Stimulated activated CD8-positive, alpha-beta memory T cell treated with anti-CD3 and anti-CD28 coated beads, Interleukin-12 subunit alpha, Interleukin-12 subunit beta, amount 100 ng/mL, for 4 hours (primary cell): ENCODE data around the gene PKP2.
"Not testable (repeated sequence)": the region's sequence is repeated elsewhere in the genome, so short reads cannot be mapped to it uniquely, and the experiment has no call there.

Experiments used
- DNase-seq: peaks from one replicate; pipeline ENCODE4 v3.0.0-alpha.2; 2020; ENCODE audit warnings: low read depth

Gene PKP2

DNA sequence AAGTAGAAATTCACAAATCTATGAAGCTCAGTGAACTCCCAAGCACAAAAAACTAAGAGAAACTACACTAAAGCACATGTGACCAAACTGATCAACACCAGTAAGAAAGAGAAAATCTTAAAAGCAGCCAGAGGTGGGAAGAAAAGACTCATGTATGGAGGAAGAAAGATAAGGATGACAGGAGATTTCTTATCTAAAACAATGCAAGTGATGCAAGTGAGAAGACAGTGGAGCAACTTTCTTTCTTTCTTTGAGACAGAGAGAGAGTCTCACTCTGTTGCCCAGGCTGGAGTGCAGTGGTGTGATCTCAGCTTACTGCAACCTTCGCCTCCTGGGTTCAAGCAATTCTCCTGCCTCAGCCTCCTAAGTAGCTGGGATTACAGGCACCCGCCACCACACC, 34.9 kb downstream of the PKP2 start:
- DNase-seq: not testable (repeated sequence)

DNA sequence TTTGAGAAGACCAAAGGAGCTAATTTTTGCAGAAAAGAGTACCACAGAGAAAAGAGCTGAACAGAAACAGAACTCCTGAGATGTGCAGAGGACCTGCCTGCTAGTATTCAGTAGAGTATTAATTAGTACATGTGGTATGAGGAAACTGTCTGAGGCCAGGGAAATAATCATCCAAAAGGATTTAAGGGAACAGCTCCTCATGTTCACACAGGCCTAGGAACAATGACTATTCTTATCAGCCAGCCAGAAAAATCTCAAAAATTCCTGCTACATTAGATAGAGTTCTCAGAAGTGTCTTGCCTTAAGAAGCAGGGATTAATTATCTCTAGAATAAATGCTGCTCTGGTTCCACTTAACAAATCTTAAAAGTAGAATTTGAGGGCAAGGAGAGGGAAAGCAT, 36.4 kb downstream of the PKP2 start:
- no peak for DNase-seq

- no peak for DNase-seq
Measured at GRCh38 chr12:32859389-32859788, 37.2 kb downstream of the PKP2 start.

GRCh38 chr12:32854716-32855115, 41.9 kb downstream of the PKP2 start:
- DNase-seq: no peak

- DNase-seq: no peak
Measured at GRCh38 chr12:32854097-32854496, 42.5 kb downstream of the PKP2 start.

DNA sequence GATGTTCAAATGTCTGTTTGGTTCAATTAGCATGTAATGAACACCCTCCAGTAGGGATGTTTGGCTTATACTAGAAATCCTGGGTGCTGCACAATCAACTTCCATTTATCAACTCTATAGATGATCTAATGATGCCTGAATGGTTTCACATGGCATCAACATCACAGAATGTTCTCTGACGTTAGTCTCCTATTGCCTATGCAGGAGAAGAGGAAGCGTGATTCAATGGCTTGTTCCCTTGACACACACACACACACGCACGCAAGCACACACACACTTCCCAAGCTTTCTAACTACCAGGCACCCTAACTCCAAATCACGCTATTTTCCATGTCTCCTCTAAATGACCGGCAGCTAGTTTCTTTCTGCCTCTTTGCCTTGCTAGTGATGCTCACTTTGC, 49.3 kb downstream of the PKP2 start:
- DNase-seq: no peak

DNA sequence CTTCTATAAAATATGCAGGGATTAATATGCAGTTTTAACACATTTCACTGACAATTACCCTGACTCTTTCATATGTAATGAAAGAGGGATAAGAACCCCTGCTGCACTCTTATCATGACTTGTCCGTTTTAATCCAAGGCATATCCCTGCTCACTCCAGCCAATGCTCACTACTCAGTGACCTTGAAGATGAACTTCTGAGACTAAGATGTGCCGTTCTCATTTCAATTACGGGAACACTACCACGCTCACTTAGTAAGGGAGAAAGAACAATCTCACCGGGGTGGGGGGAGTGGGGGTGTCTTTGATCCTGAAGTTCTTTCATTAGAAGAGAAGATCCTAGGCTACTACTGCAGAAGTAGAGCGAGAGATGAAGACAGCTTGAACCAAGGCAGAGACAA, 50.5 kb downstream of the PKP2 start:
- no peak for DNase-seq

- no peak for DNase-seq
Measured at GRCh38 chr12:32843528-32844095, 53.0 kb downstream of the PKP2 start.

DNA sequence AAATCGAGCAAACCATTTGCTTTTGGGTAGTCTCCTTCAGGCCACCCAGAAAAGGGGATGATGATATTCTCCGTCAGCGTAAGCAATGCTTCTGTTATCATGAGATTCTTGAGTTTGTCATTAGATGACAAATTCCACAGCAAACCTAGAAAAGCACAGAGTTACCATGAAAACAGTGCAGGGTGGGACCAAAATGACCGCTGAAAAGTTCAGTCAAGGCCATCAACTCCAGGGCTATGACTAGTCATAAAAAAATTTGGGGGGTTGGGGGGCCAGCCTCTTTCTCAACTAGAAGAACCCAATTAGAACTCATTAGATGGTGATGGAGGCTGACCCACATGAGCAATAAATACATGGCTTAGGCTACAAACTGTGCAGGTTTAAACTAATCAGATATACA, 55.5 kb downstream of the PKP2 start:
- DNase-seq: no peak

DNA sequence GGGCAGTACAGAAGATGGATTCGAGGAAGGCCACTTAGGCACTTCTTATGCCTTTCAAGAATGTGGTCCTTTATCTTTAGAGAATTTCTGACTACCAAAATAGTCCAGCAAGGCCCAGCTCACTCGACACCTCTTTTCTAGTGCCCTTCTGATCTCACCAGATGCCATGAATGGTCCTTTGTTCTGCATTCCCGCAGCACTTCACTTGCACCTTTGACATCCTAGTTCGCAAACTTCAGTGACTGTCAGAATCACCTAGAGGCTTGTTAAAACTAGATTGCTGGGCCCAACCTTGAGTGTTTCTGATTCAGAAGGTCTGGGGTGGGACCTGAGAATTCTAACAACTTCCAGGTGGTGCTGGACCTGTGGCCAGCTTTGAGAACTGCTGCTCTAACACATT, 56.7 kb downstream of the PKP2 start:
- DNase-seq: no peak

DNA sequence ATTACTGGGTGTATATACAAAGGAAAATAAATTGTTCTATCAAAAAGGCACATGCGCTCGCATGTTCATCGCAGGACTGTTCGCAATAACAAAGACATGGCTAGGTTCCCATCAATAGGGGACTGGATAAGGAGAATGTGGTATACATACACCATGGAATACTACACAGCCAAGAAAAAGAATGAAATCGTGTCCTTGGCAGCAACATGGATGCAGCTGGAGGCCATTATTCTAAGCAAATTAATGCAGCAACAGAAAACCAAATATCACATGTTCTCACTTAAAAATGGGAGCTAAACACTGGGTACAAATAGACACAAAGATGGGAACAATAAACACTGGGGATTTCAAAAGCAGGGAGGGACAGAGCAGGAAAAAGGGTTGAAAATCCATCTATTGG, 58.6 kb downstream of the PKP2 start:
- DNase-seq: no peak

- DNase-seq: no peak
Measured at GRCh38 chr12:32836710-32837109, 59.9 kb downstream of the PKP2 start.

DNA sequence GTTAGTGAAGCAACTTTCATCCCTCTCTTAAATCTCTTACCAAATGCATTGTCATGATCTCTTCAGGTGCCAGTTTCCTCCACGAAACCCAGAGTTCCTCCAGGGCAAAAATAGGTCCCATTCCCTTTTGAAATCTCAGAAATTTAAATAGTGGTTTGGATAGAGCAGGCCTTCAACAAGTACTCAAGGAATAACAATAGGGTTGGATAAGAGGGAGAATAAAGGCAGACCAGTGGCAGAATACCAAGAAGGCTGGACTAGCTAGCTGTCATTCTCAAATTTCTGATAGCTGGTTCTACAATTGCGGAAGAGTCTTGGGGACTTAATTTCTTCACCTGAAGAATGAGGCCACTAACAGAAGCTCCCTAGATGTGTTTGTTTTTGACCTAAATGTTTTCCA, 62.5 kb downstream of the PKP2 start:
- DNase-seq: no peak

- DNase-seq: no peak
Measured at GRCh38 chr12:32828552-32828951, 68.0 kb downstream of the PKP2 start.

DNA sequence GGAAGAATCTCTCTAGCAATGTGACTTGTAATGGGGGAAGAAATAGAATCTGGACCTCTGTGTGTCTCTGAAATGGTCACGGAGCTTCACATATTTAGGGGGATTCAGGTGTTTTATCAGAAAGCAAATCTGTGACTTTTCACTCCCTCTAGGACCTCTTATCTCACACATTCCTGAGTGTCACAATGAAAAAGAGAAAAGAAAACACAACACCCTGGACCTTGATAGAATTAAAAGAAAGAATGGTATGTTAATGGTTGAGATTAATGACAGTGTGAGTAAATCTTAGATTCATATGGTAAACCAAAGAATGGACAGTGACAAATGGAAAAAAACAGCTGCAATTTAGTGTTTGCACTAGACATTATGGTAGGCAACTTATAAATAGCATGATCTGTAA, 68.5 kb downstream of the PKP2 start:
- DNase-seq: no peak

DNA sequence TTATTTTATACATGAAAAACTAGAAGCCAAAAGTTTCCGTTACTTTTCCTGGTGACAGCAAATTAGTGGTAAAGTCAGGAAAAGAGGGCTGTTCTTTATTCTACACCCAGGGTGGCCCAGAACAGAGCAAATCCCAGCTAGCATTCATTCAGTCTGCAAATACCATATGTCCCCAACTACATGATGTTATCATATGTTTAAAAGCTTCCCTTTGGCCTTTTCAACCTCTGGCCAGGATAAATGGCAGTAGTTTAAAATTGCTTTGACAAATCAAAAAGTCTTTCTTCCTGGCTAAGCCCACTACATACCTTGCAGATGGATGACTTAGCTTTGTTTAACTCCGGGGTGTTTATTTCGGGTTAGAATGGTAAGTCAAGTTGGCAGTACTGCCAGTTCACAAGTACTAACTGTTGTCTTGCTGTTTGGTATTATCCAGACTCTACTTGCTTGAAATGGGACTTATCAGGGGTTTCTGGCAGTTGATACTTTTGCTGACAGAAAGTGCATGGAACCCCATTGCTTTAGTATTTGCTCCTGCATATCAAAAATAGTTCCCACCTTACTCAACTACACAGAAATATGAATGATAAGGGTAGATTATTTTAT, 69.7 kb downstream of the PKP2 start:
- no peak for DNase-seq

- no peak for DNase-seq
Measured at GRCh38 chr12:32824596-32824995, 72.0 kb downstream of the PKP2 start.

DNA sequence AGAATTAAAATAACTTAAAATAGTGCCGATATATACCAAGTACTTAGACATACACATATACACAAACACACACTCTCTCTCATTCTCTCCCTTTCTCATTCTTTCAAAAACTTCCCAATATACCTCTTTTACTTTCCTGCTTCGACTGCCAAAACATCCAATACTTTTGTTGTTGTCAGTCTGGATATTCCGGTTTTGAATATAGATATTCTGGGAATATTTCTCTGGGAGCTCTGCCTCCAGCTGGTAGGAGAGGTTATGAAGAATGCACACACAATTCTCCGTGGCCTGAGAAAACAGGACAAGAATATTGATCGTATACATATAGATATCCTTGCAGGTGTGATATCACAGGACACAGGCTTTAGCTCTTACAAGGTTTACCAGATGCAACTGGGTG, 74.2 kb downstream of the PKP2 start:
- no peak for DNase-seq

- DNase-seq: no peak
Measured at GRCh38 chr12:32821710-32822109, 74.9 kb downstream of the PKP2 start.

GRCh38 chr12:32821293-32821692, 75.3 kb downstream of the PKP2 start:
- no peak for DNase-seq

GRCh38 chr12:32820376-32820931, 76.1 kb downstream of the PKP2 start:
- DNase-seq: no peak

GRCh38 chr12:32819424-32819823, 77.2 kb downstream of the PKP2 start:
- DNase-seq: no peak

- no peak for DNase-seq
Measured at GRCh38 chr12:32811686-32812392, 84.7 kb downstream of the PKP2 start.

GRCh38 chr12:32809846-32810245, 86.7 kb downstream of the PKP2 start:
- DNase-seq: no peak
